Measurements from ENCODE around the gene ABLIM2.
"Not testable (repeated sequence)": the region's sequence is repeated elsewhere in the genome, so short reads cannot be mapped to it uniquely, and the experiment has no call there.

The ABLIM2 gene

GRCh38 chr4:8157496-8157895 lies 1.1 kb downstream of the ABLIM2 start:
- no peak for DNase-seq (ENCODE audit: low read depth)

- DNase-seq (ENCODE audit: low read depth) = no peak
Observed at GRCh38 chr4:8156617-8157016, 2.0 kb downstream of the ABLIM2 start.

GRCh38 chr4:8155660-8156421 lies 2.8 kb downstream of the ABLIM2 start:
- no peak for DNase-seq (ENCODE audit: low read depth)

GRCh38 chr4:8155048-8155447 lies 3.6 kb downstream of the ABLIM2 start:
- DNase-seq (ENCODE audit: low read depth) = no peak

GRCh38 chr4:8153441-8153840 lies 5.2 kb downstream of the ABLIM2 start:
- no peak for DNase-seq (ENCODE audit: low read depth)

- DNase-seq (ENCODE audit: low read depth) = no peak
Observed at GRCh38 chr4:8152865-8153257, 5.8 kb downstream of the ABLIM2 start.

- DNase-seq (ENCODE audit: low read depth) = no peak
Observed at GRCh38 chr4:8152090-8152864, 6.3 kb downstream of the ABLIM2 start.

- DNase-seq (ENCODE audit: low read depth) = no peak
Observed at GRCh38 chr4:8151165-8151650, 7.4 kb downstream of the ABLIM2 start.

GRCh38 chr4:8150152-8151090 lies 8.2 kb downstream of the ABLIM2 start:
- DNase-seq (ENCODE audit: low read depth) = no peak

- DNase-seq (ENCODE audit: low read depth) = no peak
Observed at GRCh38 chr4:8149664-8150063, 8.9 kb downstream of the ABLIM2 start.

- DNase-seq (ENCODE audit: low read depth) = no peak
Observed at GRCh38 chr4:8148785-8149435, 9.7 kb downstream of the ABLIM2 start.

- no peak for DNase-seq (ENCODE audit: low read depth)
Observed at GRCh38 chr4:8148159-8148558, 10.5 kb downstream of the ABLIM2 start.

GRCh38 chr4:8147231-8147970 lies 11.2 kb downstream of the ABLIM2 start:
- DNase-seq (ENCODE audit: low read depth) = no peak

GRCh38 chr4:8146157-8146556 lies 12.5 kb downstream of the ABLIM2 start:
- DNase-seq (ENCODE audit: low read depth) = no peak

- no peak for DNase-seq (ENCODE audit: low read depth)
Observed at GRCh38 chr4:8144359-8144758, 14.3 kb downstream of the ABLIM2 start.

GRCh38 chr4:8143392-8144140 lies 15.0 kb downstream of the ABLIM2 start:
- no peak for DNase-seq (ENCODE audit: low read depth)

- DNase-seq (ENCODE audit: low read depth) = no peak
Observed at GRCh38 chr4:8142556-8142955, 16.1 kb downstream of the ABLIM2 start.

GRCh38 chr4:8141935-8142334 lies 16.7 kb downstream of the ABLIM2 start:
- no peak for DNase-seq (ENCODE audit: low read depth)

GRCh38 chr4:8140915-8141314 lies 17.7 kb downstream of the ABLIM2 start:
- DNase-seq (ENCODE audit: low read depth) = no peak

GRCh38 chr4:8139726-8140125 lies 18.9 kb downstream of the ABLIM2 start:
- DNase-seq (ENCODE audit: low read depth) = not testable (repeated sequence)

All from stimulated activated CD8-positive, alpha-beta memory T cell treated with anti-CD3 and anti-CD28 coated beads, Interleukin-12 subunit alpha, Interleukin-12 subunit beta, amount 100 ng/mL, for 4 hours (primary cell).